Fibroblast of villous mesenchyme (primary cell): ENCODE results near the gene CPOX. TPM values are rescaled to one million over a fixed set of nuclear protein-coding genes. Genes with fewer than 3 reads are reported as not detected.

ENCODE experiments used
- DNase-seq: peaks from one replicate; pipeline ENCODE4 v3.0.0-alpha.2; 2010; ENCODE audit warnings: low read depth
- H3K4me3 ChIP-seq: 2 replicates; pipeline ENCODE4 v1.5.1; 2011; ENCODE audit warnings: low read depth, mild to moderate bottlenecking, low read length
- CTCF ChIP-seq: IDR thresholded peaks from 2 replicates; pipeline ENCODE4 v1.5.1; 2012; ENCODE audit warnings: low read depth, mild to moderate bottlenecking, low read length; ENCODE audit not compliant: insufficient read depth
- total RNA-seq: library from RNA; depleted of rRNA; stranded (reverse); fragments of >200 nt; gene quantifications from 2 replicates; pipeline ENCODE4 v1.2.3, GENCODE V29; 2012

The CPOX gene
- total RNA-seq, 1 donor = 27.2 TPM

- DNase-seq = no peak
- TF ChIP-seq CTCF = no peak
- no peak overlapping the region for H3K4me3 ChIP-seq
These were observed 41.7 kb downstream of the CPOX start for GRCh38 chr3:98551754-98552153.

GRCh38 chr3:98551236-98551635 is 42.2 kb downstream of the CPOX start:
- TF ChIP-seq CTCF = no peak
- H3K4me3 ChIP-seq = no peak overlapping the region
- no peak for DNase-seq

GRCh38 chr3:98550833-98551232 is 42.6 kb downstream of the CPOX start:
- no peak for DNase-seq
- no peak overlapping the region for H3K4me3 ChIP-seq
- no peak for TF ChIP-seq CTCF

- TF ChIP-seq CTCF = no peak
- H3K4me3 ChIP-seq = no peak overlapping the region
- DNase-seq = no peak
These were observed 44.9 kb downstream of the CPOX start for GRCh38 chr3:98548544-98548943.

GRCh38 chr3:98545940-98546339 is 47.5 kb downstream of the CPOX start:
- no peak for TF ChIP-seq CTCF
- H3K4me3 ChIP-seq = no peak overlapping the region
- DNase-seq = no peak

GRCh38 chr3:98542623-98543022 is 50.8 kb downstream of the CPOX start:
- DNase-seq = no peak
- no peak overlapping the region for H3K4me3 ChIP-seq
- no peak for TF ChIP-seq CTCF

- no peak for TF ChIP-seq CTCF
- DNase-seq = no peak
These were observed 51.7 kb downstream of the CPOX start for GRCh38 chr3:98541695-98542094.

More at GRCh38 chr3:98541695-98542094, 51.7 kb downstream of the CPOX start:
- H3K4me3 ChIP-seq = no peak overlapping the region
